Glutamatergic neuron (in vitro differentiated cells): Measurements from ENCODE around the gene NUP62. TPM values are rescaled to one million over a fixed set of nuclear protein-coding genes. Genes with fewer than 3 reads are reported as not detected.
A peak's percentile ranks its signal among the peaks of the same experiment; 100 is the strongest.

Source experiments
- DNase-seq: peaks from one replicate; pipeline ENCODE4 v3.0.0; 2022
- H3K27ac Mint-ChIP-seq: one replicate; pipeline ENCODE4 v1.8.0; 2020; ENCODE audit warnings: mild to moderate bottlenecking, mixed read lengths, inconsistent platforms; ENCODE audit not compliant: unreplicated experiment
- H3K27me3 Mint-ChIP-seq: one replicate; pipeline ENCODE4 v1.8.0; 2020; ENCODE audit warnings: mild to moderate bottlenecking, moderate library complexity, mixed read lengths, inconsistent platforms; ENCODE audit not compliant: unreplicated experiment
- H3K36me3 Mint-ChIP-seq: one replicate; pipeline ENCODE4 v1.8.0; 2020; ENCODE audit warnings: mild to moderate bottlenecking, mixed read lengths, inconsistent platforms; ENCODE audit not compliant: unreplicated experiment
- H3K4me1 Mint-ChIP-seq: one replicate; pipeline ENCODE4 v1.8.0; 2020; ENCODE audit warnings: mild to moderate bottlenecking, low read depth, mixed read lengths, inconsistent platforms; ENCODE audit not compliant: unreplicated experiment
- H3K4me3 Mint-ChIP-seq: one replicate; pipeline ENCODE4 v1.8.0; 2020; ENCODE audit warnings: mild to moderate bottlenecking, mixed read lengths, inconsistent platforms; ENCODE audit not compliant: unreplicated experiment
- H3K9me3 Mint-ChIP-seq: one replicate; pipeline ENCODE4 v1.8.0; 2020; ENCODE audit warnings: mild to moderate bottlenecking, moderate library complexity, mixed read lengths, inconsistent platforms; ENCODE audit not compliant: unreplicated experiment
- CTCF ChIP-seq: fragments of 200-600 bp; sonication (generic); IDR thresholded peaks from one replicate; pipeline ENCODE4 v1.5.0; 2021; ENCODE audit not compliant: partially characterized antibody, unreplicated experiment
- total RNA-seq: library from RNA; stranded (reverse); fragmentation: NEBNext Ultra II Directional; extraction: Animal tissue kit (Norgen Biotek cat#: 25700); gene quantifications from one replicate; pipeline ENCODE4 v1.2.1, GENCODE V29; 2021; ENCODE audit not compliant: unreplicated experiment

NUP62 gene
- total RNA-seq, 1 donor from 2014 or later, result 65.4 TPM

GRCh38 chr19:49915271-49915670 is 14.0 kb downstream of the NUP62 start:
- no peak overlapping the region for H3K4me3 Mint-ChIP-seq
- H3K27ac Mint-ChIP-seq, result no peak overlapping the region
- peaks cover 8% of the 10 kb centered on the region for H3K9me3 Mint-ChIP-seq
- peaks cover 12% of the 10 kb centered on the region for H3K36me3 Mint-ChIP-seq
- H3K27me3 Mint-ChIP-seq, result peaks cover 3% of the 10 kb centered on the region
- no peak for DNase-seq
- peaks cover 8% of the 10 kb centered on the region for H3K4me1 Mint-ChIP-seq
- TF ChIP-seq CTCF, result peak; percentile 42

GRCh38 chr19:49913720-49914119 is 15.6 kb downstream of the NUP62 start:
- no peak overlapping the region for H3K4me3 Mint-ChIP-seq
- H3K27ac Mint-ChIP-seq, result peak overlapping the region; percentile 33
- no peak for DNase-seq
- H3K4me1 Mint-ChIP-seq, result peaks cover 3% of the 10 kb centered on the region
- H3K36me3 Mint-ChIP-seq, result peaks cover 12% of the 10 kb centered on the region
- H3K27me3 Mint-ChIP-seq, result peaks cover 3% of the 10 kb centered on the region
- H3K9me3 Mint-ChIP-seq, result peaks cover 6% of the 10 kb centered on the region
- TF ChIP-seq CTCF, result no peak

GRCh38 chr19:49912965-49913685 is 16.2 kb downstream of the NUP62 start:
- no peak for DNase-seq
- TF ChIP-seq CTCF, result no peak

GRCh38 chr19:49911381-49912145 is 17.7 kb downstream of the NUP62 start:
- peaks cover 9% of the 10 kb centered on the region for H3K9me3 Mint-ChIP-seq
- no peak overlapping the region for H3K4me3 Mint-ChIP-seq
- TF ChIP-seq CTCF, result no peak
- peaks cover 12% of the 10 kb centered on the region for H3K36me3 Mint-ChIP-seq
- H3K27me3 Mint-ChIP-seq, result peaks cover 6% of the 10 kb centered on the region
- DNase-seq, result no peak
- peak overlapping the region; percentile 37 for H3K27ac Mint-ChIP-seq
- H3K4me1 Mint-ChIP-seq, result no peaks in the 10 kb centered on the region

More at GRCh38 chr19:49912965-49913685, 16.2 kb downstream of the NUP62 start:
- H3K27me3 Mint-ChIP-seq, result peaks cover 3% of the 10 kb centered on the region
- H3K4me3 Mint-ChIP-seq, result no peak overlapping the region
- H3K36me3 Mint-ChIP-seq, result peaks cover 12% of the 10 kb centered on the region
- peaks cover 6% of the 10 kb centered on the region for H3K9me3 Mint-ChIP-seq
- H3K4me1 Mint-ChIP-seq, result peaks cover 3% of the 10 kb centered on the region
- no peak overlapping the region for H3K27ac Mint-ChIP-seq

- H3K36me3 Mint-ChIP-seq, result peaks cover 7% of the 10 kb centered on the region
- H3K27me3 Mint-ChIP-seq, result peaks cover 6% of the 10 kb centered on the region
- TF ChIP-seq CTCF, result no peak
- H3K4me1 Mint-ChIP-seq, result no peaks in the 10 kb centered on the region
- peaks cover 9% of the 10 kb centered on the region for H3K9me3 Mint-ChIP-seq
- no peak overlapping the region for H3K4me3 Mint-ChIP-seq
- H3K27ac Mint-ChIP-seq, result no peak overlapping the region
- DNase-seq, result no peak
These were observed 19.1 kb downstream of the NUP62 start for GRCh38 chr19:49910179-49910578.
